Esophagus squamous epithelium (tissue), 5 donors: Measurements from ENCODE around the gene KCTD20. TPM values are rescaled to one million over a fixed set of nuclear protein-coding genes. Genes with fewer than 3 reads are reported as not detected.
A peak's percentile ranks its signal among the peaks of the same experiment; 100 is the strongest.

Source experiments
- DNase-seq: peaks from one replicate; lab custom pipeline; 2025; lab: John Stamatoyannopoulos, UW
- H3K27ac ChIP-seq, 4 donors: fragments of 200-600 bp; sonication (generic); one replicate each; pipeline ENCODE4 v1.5.1; 2016 to 2019; ENCODE audit warnings: mild to moderate bottlenecking in 1 of 4
- H3K27me3 ChIP-seq, 4 donors: fragments of 200-600 bp; sonication (generic); 1 replicate in 3 of 4; 2 replicates in 1 of 4; pipeline versions ENCODE4 v1.5.1 to v1.6.0; 2017 to 2021; ENCODE audit warnings: antibody characterized with exemption in 1 of 4
- H3K36me3 ChIP-seq, 3 donors: fragments of 200-600 bp; sonication (generic); one replicate each; pipeline ENCODE4 v1.5.1; 2016 to 2019
- H3K4me1 ChIP-seq, 3 donors: fragments of 200-600 bp; sonication (generic); one replicate each; pipeline ENCODE4 v1.5.1; 2017 to 2019
- H3K4me3 ChIP-seq, 4 donors: fragments of 200-600 bp; sonication (generic); 1 replicate in 3 of 4; 2 replicates in 1 of 4; pipeline ENCODE4 v1.5.1; 2016 to 2019; ENCODE audit warnings: mild to moderate bottlenecking in 2 of 4, moderate library complexity in 1 of 4
- H3K9me3 ChIP-seq, 3 donors: fragments of 200-600 bp; sonication (generic); one replicate each; pipeline ENCODE4 v1.5.1; 2016 to 2019
- POLR2A ChIP-seq, 4 donors: fragments of 450-650 bp; IDR thresholded peaks; one replicate each; pipeline ENCODE4 v1.6.1; 2017; ENCODE audit warnings: antibody characterized with exemption in 4 of 4, mild to moderate bottlenecking in 4 of 4, moderate library complexity in 3 of 4
- WGBS, 2 donors: methylation state at CpG; one replicate each; pipeline ENCODE4 v1.1.5; 2018; 5-methylcytosine and 5-hydroxymethylcytosine counted together
- intact Hi-C: fragments of 100-400 bp; cut with DNase I; formaldehyde crosslinking; loops from one replicate; pipeline ENCODE4 v1.15.0; 2022
- total RNA-seq, 4 donors: library from RNA; depleted of rRNA; stranded (reverse); fragments of >200 nt; gene quantifications; one replicate each; pipeline ENCODE4 v1.1.0, GENCODE V29; 2016
- TF ChIP-seq, protein P1 (sequence below), 6 experiments: fragments of 450-650 bp in 4 of 6; fragments of 200-600 bp in 2 of 6; sonication (generic) in 2 of 6; IDR thresholded peaks; one replicate each; pipeline ENCODE4 v1.5.1; 2016 to 2019; ENCODE audit warnings: antibody characterized with exemption in 6 of 6, mild to moderate bottlenecking in 4 of 6, moderate library complexity in 4 of 6
- donor health status: DM: yes; HTN: yes; CAD: no.

Gene KCTD20
- total RNA-seq, 4 donors from 2014 or later = 35.9 to 47.5 (median 41.0) TPM

DNA sequence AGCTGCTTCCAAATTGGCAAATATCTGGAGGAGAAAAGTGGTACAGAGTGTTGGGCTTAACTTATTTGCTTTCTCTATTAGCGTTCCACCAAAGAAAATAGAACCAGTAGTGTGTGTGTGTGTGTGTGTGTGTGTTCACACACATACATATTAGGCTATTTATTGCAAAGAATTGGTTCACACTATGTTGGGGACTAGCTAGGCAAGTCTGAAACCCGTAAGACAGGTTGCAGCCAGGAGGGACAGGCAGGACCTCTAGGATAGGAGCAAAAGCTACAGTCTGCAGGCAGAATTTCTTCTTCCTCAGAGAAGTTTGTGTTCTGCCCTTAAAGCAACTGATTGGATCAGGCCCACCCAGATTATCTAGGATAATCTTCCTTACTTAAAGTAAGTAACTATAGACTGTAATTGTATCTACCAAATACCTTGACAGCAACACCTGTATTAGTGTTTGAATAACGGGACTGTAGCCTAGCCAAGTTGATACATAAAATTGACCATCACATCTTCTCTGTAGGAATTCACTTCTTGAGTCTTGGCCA, 12.8 kb downstream of the KCTD20 start:
- H3K4me1 ChIP-seq = peaks cover 3 to 35% (median 8%) of the 10 kb centered on the region in 3 donors
- H3K27ac ChIP-seq = peak overlapping the region in 3 of 4 donors; percentile 36 to 71 (median 62)
- peaks cover 0 to 25% (median 0%) of the 10 kb centered on the region in 3 donors for H3K36me3 ChIP-seq
- H3K4me3 ChIP-seq = no peak overlapping the region
- TF ChIP-seq, protein P1, sequence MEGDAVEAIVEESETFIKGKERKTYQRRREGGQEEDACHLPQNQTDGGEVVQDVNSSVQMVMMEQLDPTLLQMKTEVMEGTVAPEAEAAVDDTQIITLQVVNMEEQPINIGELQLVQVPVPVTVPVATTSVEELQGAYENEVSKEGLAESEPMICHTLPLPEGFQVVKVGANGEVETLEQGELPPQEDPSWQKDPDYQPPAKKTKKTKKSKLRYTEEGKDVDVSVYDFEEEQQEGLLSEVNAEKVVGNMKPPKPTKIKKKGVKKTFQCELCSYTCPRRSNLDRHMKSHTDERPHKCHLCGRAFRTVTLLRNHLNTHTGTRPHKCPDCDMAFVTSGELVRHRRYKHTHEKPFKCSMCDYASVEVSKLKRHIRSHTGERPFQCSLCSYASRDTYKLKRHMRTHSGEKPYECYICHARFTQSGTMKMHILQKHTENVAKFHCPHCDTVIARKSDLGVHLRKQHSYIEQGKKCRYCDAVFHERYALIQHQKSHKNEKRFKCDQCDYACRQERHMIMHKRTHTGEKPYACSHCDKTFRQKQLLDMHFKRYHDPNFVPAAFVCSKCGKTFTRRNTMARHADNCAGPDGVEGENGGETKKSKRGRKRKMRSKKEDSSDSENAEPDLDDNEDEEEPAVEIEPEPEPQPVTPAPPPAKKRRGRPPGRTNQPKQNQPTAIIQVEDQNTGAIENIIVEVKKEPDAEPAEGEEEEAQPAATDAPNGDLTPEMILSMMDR (IDR thresholded peaks at IDR 0.05) = no peak
- TF ChIP-seq POLR2A (IDR thresholded peaks at IDR 0.05) = no peak
- H3K9me3 ChIP-seq = no peaks in the 10 kb centered on the region
- 57 to 65% methylated on average over 3 of the region's 3 CpGs for WGBS, 2 donors
- no peak for DNase-seq
- intact Hi-C loops = no loop called here
- H3K27me3 ChIP-seq = no peaks in the 10 kb centered on the region

DNA sequence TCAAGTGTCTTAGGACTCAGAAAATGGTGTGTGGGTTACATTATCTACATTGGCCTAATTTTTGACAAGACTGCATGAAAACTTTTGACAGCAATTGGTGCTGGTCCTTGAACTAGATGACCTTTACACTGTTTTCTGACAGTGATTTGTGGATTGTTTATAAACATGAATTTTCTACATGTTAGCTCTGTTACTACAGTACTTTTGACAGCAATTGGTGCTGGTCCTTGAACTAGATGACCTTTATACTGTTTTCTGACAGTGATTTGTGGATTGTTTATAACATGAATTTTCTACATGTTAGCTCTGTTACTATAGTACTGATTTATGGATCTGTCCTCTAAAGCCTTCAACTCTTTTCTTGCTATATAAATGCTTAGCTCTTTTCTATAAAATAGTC, 16.7 kb downstream of the KCTD20 start:
- no peaks in the 10 kb centered on the region for H3K9me3 ChIP-seq
- TF ChIP-seq, protein P1 (IDR thresholded peaks at IDR 0.05) = no peak
- no peak for TF ChIP-seq POLR2A (IDR thresholded peaks at IDR 0.05)
- intact Hi-C loops = no loop called here
- H3K27ac ChIP-seq = no peak overlapping the region
- peaks cover 3 to 38% (median 8%) of the 10 kb centered on the region in 3 donors for H3K4me1 ChIP-seq
- H3K27me3 ChIP-seq = no peaks in the 10 kb centered on the region
- H3K36me3 ChIP-seq = peaks cover 0 to 8% (median 0%) of the 10 kb centered on the region in 3 donors
- H3K4me3 ChIP-seq = no peak overlapping the region
- DNase-seq = no peak

DNA sequence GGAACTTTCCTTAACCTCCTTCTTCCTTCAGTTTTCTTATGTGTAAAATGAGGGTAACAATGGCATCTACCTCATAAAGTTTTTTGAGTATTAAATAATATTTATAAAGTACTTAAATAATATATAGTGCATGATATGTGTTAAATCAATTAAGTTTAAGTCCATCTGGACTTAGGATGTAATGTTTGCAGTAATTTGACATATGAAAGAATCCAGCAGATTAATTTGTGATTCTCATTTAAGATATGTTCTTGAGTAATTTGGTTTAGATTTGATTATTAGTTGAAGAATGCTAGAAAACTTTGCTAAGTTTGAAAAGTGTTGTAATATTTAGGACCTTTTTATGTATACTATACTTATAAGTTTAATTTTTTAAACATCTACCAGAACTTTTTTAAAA, 18.1 kb downstream of the KCTD20 start:
- Histone ChIP-seq H3K36me3 (peaks cover 0 to 8% (median 0%) of the 10 kb centered on the region in 3 donors), H3K4me1 (peaks cover 0 to 31% (median 3%) of the 10 kb centered on the region in 3 donors), H3K9me3 (no peaks in the 10 kb centered on the region), H3K27me3 (no peaks in the 10 kb centered on the region), H3K4me3 (no peak overlapping the region), H3K27ac (no peak overlapping the region)
- intact Hi-C loops = no loop called here
- DNase-seq = no peak
- TF ChIP-seq POLR2A (IDR thresholded peaks at IDR 0.05) = no peak
- TF ChIP-seq, protein P1 (IDR thresholded peaks at IDR 0.05) = no peak

DNA sequence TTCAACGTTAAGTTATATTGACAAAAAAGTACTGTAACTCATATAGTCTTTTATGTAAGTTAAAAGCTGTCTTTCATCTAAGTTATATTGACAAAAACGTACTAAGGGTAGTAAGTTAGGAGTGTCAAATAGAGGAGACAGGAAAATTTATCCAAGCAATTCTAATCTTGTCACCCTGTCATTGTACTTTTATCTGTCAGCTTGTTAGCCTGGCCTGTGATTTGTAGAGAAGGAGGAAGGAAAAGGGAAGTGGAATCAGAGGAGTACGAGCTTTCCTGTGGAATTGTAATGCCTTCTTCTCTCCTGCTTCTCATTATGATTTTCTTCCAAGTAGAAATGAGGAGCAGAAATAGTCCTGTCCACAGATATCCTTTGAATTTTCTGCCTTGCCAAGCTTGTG, 18.8 kb downstream of the KCTD20 start:
- H3K27me3 ChIP-seq = no peaks in the 10 kb centered on the region
- intact Hi-C loops = no loop called here
- no peak for TF ChIP-seq POLR2A (IDR thresholded peaks at IDR 0.05)
- TF ChIP-seq, protein P1 (IDR thresholded peaks at IDR 0.05) = no peak
- H3K36me3 ChIP-seq = peaks cover 0 to 11% (median 0%) of the 10 kb centered on the region in 3 donors
- H3K9me3 ChIP-seq = no peaks in the 10 kb centered on the region
- H3K4me1 ChIP-seq = peaks cover 0 to 23% (median 0%) of the 10 kb centered on the region in 3 donors
- 64 to 70% methylated on average over 3 of the region's 3 CpGs for WGBS, 2 donors
- no peak overlapping the region for H3K27ac ChIP-seq
- DNase-seq = no peak
- H3K4me3 ChIP-seq = no peak overlapping the region

DNA sequence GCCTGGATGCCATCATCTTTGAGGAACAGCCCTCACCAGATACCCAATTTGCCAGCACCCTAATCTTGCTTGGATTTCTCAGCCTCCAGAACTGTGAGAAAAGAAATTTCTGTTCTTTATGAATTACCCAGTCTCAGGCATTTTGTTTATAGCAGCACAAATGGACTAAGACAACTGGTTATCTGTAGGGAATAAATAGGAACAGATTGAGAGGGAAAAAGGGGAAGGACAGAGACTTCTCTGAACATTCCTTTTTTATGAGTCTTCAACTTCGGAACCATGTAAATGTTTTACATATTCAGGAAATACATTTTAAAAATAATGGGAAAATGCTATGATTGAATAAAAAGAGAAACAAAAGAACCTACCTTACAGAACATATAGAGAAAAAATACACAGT, 20.9 kb downstream of the KCTD20 start:
- intact Hi-C loops = no loop called here
- Histone ChIP-seq H3K36me3 (peaks cover 0 to 12% (median 0%) of the 10 kb centered on the region in 3 donors), H3K4me3 (no peak overlapping the region), H3K27me3 (no peaks in the 10 kb centered on the region), H3K4me1 (peaks cover 0 to 19% (median 0%) of the 10 kb centered on the region in 3 donors), H3K27ac (no peak overlapping the region), H3K9me3 (no peaks in the 10 kb centered on the region)
- WGBS, 2 donors = 61 to 65% methylated on average over 1 of the region's 1 CpG
- DNase-seq = no peak
- TF ChIP-seq, protein P1 (IDR thresholded peaks at IDR 0.05) = no peak
- no peak for TF ChIP-seq POLR2A (IDR thresholded peaks at IDR 0.05)
